ENCODE results near the gene MRPL12.

Gene MRPL12

DNA sequence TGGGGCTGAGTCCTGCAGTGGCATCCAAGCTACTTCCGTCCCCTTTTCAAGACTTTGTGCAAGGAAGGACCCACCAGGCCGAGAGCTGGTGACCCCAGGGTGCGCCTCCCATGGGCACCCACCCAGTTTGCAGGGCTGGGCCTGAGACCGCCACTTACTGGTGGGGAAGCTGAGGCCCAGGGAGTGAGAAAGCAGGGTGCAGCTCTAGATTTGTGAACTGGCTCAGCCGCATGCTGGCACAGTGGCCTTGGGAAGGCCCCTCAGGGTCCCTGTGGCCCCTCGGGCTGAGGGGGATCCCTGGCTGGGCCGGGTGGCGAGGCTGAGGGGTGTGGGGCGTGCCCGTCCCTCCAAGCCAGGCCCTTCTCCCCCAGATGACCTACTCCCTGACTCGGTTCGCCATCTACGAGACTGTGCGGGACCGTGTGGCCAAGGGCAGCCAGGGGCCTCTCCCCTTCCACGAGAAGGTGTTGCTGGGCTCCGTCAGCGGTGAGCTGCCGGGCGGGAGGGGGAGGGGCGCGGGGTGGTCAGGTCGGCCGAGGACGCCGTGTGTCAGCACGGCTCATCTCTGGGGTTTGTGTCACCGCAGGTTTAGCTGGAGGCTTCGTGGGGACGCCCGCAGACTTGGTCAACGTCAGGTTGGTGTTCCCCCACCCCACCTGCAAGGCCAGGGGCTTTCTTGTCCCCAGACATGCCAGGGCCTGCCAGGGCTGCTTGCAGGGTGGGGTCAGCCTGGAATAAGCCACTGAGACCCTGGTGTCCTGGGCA, 12.1 kb downstream of the MRPL12 start:
- in situ Hi-C loops (cut with MboI; ENCODE audit: low sequenced_read_pairs): no loop called here

DNA sequence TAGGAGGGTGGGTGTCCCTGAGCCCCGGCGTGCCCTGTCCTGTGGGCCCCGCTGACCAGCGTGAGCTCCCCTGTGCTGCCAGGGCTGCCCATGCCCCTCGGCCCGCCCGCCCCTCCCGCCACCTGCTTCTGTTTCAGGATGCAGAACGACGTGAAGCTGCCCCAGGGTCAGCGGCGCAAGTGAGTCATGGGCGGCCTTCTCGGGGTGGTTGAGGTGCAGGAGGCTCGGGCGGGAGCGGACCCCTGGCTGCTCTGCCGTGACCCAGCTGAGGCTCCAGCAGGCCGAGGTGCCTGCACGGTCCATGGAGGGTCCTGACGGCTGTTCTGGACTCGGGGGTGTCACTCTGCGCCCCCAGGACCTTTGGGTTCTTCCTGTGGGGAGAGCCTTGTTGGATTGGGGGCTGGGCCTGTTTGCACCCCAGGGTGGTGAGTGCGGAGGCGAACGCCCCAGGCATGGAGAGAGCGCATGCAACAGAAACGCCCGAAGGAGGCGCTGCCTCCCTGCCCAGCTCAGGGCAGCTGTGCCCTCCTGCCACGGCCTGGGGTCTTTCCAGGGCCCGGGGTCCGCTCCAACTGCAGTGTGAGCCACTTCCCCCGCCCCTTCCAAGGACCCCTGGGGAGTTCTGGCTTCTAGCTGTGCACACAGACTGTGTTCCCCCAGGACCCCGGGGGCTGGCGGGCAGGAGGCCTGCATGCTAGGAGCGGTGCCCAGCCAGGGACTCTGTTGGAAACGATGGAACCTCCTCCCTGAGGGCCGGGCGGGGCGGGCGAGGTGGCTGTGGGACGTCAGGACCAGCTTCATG, 12.9 kb downstream of the MRPL12 start:
- in situ Hi-C loops (cut with MboI; ENCODE audit: low sequenced_read_pairs): no loop called here

DNA sequence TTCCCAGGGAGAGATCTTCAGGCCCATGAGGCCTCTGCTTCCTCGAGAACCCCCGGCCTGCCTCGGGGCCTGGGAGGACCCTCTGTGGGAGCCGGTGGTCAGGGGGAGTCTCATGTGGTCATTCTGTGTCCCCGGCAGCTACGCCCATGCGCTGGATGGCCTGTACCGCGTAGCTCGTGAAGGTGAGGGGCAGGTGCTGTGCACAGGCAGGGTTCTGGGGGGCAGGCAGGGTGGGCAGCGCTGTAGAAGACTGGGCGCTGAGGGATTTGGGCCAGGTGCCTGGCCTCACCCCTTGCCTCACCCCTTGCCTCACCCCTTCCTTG, 13.5 kb downstream of the MRPL12 start:
- in situ Hi-C loops (cut with MboI; ENCODE audit: low sequenced_read_pairs): no loop called here

DNA sequence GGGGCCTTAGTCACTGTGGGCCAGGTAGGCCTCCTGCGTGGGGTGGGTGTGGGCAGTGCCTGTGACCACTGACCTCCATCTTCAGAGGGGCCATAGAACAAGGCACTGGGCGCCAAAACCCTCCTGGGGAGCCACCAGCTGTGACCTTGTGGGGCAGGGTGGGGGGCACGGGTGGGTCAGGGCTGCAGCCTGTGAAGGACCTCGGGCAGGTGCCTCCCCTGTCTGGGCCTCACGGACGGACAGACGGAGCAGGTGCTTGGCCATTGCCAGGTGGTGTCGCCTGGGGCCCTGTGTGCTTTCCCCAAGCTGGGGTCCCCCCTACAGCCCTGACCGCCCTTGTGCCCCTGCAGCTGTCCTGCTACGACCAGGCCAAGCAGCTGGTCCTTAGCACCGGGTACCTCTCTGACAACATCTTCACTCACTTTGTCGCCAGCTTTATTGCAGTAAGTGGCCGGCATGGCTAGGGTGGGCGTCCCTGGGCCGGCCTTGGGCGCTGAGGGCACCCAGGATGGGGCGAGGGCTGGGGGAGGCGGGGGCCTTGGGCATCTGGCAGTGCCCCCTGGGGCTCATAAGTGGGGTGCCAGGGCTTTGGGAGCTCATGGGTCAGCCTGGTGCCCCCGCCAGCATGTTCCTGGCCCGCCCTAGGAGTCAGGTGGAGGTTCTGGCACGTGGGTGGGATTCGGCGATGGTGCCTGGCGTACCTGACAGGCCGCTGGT, 14.0 kb downstream of the MRPL12 start:
- in situ Hi-C loops (cut with MboI; ENCODE audit: low sequenced_read_pairs): no loop called here

DNA sequence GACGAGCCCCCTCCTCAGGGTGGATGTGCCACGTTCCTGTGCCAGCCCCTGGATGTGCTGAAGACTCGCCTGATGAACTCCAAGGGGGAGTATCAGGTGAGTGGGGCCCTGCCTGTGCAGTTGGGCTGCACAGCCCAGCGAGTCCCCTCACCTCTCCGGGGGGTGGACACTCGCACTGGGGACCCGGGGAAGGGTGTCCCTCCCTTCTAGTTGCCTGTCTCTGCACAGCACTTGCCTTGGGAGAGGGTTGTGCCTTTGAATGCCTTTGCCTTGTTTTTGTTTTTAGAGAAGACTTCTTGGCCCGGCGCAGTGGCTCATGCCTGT, 14.6 kb downstream of the MRPL12 start:
- in situ Hi-C loops (cut with MboI; ENCODE audit: low sequenced_read_pairs): no loop called here

DNA sequence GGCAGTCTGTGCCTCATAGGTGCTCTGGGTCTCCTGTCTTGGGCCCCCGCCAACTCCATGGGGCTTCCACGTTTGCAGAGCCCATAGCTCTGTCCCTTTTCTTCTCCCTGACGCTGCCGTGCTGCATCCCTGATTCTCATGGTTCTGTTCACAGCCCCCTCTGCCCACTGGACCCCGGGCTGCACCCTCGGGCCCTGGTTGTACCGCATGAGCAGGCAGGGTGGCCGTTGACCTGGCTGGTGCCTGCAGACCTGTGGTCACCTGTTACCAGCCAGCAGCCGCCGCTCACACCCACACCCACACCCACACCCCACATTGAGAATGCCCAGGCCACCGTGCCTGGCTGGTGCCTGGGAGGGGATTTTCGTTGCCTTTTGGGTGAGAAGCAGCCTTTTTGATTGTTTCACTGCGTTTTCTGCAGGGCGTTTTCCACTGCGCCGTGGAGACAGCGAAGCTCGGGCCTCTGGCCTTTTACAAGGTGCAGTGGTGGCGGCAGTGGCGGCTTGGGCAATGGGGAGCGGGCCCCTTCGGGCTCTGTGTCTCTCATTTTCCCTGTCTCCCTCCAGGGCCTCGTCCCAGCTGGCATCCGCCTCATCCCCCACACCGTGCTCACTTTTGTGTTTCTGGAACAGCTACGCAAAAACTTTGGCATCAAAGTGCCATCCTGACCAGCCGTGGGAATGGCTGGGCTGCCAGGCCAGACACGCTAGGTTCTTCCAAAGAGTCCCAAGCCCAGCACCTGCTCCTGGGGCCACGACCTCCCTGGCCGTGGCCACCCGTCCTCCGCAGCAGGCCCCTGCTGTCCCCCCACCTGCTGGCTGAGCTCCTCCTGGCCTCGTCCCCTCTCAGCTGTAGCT, 16.5 kb downstream of the MRPL12 start:
- in situ Hi-C loops (cut with MboI; ENCODE audit: low sequenced_read_pairs): no loop called here

DNA sequence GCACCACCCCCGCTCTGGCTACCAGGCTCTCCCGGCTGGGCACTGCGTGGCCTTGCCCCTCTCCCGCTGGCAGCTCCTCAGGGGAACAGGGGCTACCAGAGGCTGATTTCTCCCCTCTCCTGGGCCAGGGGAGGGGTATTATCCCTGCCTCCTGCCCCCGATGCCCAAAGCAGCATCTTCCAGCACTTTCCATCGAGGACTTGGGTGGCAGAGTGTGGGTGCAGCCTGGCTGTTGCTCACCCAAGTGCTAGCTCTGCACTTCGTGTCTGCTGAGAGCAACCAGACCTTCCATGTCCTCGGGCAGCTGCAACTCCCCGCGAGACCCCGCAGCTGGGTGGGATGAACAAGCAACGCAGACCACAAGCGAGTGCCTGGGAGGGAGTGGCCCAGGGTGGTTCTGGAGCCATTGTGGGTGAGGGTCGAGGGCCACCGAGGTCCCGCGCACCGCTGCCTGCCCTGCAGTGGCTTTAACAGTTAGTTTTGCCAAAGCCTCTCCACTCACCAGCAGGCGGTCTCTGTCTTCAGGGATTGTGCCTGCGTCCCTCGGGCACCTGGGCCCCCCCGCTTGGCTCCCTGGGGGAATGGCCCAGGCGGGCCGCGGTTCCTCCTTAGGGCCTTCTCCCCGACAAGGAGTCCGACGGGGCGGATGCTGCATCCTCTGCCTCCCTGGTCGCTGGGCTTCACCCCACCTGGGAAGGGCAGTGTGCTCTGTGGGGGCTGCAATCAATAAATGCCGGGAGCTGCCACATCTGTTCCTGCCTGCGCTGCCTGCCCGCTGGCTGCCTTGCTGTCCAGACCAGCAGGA, 17.3 kb downstream of the MRPL12 start:
- in situ Hi-C loops (cut with MboI; ENCODE audit: low sequenced_read_pairs): no loop called here

DNA sequence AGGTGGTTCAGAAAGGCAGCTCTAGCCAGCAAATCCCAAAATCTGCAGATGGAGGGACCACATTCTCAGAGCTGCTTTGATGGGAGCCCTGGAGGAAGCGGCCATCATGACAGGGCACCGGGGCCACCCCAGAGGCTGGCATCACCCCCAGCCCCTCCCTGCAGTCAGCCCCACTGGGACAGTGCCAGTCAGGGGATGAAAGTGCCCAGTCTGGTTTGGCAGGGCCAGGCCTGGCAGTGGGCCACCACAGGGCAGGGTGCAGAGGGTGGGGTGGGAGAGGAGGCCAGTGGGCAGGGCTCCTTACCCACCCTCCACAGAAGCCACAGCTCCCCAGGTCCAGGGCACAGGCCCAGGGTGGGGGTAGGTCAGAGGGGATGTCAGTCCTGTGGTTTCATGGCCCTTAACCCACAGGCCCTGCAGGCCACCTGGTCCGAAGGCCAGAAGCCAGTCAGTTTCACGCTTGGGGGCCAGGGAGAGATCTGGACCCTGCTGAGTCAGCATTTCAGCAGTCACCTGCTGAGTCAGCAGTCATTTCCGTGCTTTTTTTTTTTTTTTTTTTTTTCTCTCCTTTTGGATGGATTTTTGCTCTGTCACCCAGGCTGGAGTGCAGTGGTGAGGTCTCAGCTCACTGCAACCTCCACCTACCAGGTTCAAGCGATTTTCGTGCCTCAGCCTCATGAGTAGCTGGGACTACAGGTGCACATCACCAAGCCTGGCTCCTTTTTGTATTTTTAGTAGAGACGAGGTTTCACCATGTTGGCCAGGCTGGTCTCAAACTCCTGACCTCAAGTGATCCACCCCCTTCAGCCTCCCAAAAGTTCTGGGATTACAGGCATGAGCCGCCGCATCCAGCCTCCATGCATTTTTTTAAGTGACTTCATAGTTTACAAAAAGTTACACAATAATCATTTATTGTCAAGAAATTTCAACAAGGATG, 19.3 kb downstream of the MRPL12 start:
- in situ Hi-C loops (cut with MboI; ENCODE audit: low sequenced_read_pairs): no loop called here

DNA sequence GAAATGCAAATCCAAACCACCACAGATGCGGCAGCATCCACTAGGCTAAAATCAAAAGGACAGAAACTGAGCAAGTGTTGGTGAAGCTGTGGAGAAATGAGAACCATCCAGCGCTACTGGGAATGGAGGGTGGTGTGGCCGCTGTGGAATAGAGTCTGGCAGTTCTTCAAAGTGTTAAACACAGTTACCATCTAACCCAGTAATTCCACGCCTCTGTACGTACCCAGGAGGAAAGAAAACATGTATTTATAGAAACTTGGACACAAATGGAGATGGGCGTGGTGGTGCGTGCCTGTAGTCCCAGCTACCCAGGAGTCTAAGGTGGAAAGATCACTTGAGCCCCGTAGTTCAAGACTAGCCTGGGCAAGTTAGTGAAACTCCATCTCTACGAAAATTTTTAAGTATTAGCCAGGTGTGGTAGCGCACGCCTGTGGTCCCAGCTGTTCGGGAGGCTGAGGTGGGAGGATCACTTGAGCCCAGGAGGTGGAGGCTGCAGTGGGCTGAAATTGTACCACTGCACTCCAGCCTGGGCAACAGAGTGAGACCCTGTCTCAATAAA, 20.6 kb downstream of the MRPL12 start:
- in situ Hi-C loops (cut with MboI; ENCODE audit: low sequenced_read_pairs): no loop called here

DNA sequence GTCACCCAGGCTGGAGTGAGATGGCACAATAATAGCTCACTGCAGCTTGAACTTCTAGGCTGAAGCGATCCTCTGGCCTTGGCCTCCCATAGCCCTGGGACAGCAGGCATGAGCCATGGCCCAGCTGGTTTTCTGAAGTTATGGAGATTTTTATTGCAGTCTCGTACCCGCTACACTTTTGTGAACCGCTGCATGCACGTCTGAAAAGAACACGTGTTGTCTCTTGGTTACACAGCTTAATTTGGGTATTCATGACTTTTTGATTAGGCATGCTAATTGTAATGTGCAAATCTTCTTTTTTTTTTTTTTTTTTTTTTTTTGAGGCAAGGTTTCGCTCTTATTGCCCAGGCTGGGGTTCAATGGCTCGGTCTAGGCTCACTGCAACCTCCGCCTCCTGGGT, 22.3 kb downstream of the MRPL12 start:
- in situ Hi-C loops (cut with MboI; ENCODE audit: low sequenced_read_pairs): no loop called here

DNA sequence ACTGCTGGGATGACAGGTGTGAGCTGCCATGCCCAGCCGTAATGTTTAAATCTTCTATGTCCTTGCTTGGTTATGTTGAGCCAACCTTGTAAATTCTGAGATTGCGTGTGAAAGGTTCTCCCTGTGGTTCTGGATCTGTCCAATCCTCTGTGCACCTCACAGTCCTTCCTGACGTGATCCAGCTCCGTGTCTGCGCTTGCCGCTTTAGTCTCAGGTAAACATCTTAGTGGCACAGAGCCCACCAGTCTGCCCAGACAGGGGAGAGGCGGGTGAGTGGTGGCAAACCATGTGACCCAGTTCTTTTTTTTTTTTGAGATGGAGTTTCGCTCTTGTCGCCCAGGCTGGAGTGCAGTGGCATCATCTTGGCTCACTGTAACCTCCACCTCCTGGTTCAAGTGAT, 22.8 kb downstream of the MRPL12 start:
- in situ Hi-C loops (cut with MboI; ENCODE audit: low sequenced_read_pairs): no loop called here

DNA sequence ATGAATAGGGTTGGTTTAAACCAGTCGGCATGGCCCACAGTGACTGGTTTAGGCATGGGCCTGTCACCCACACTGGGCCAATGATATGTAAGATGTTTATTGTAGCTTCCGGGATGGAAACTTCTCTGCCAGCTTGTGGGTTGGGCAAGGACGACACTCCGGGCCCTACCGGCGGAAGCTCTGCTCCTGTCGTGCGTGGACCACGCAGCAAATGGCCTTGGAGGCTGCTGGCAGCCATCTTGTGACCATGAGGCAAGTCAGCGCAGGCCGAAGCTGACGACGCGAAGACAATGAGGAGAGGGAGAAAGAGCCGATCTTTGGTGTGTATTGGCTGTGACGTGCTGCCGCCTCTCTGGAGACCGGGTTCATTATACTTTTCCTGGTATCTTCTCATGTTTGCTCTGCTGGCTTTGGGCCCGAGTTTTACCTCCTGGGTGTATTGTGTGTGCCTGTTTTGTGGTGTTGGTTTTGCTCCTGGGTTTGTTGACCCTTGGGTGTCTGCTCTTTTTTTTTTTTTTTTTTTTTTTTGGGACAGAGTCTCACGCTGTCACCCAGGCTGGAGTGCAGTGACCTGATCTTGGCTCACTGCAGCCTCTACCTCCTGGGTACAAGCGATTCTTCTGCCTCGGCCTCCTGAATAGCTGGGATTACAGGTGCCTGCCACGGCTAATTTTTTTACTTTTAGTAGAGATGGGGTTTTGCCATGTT, 24.3 kb downstream of the MRPL12 start:
- in situ Hi-C loops (cut with MboI; ENCODE audit: low sequenced_read_pairs): no loop called here

DNA sequence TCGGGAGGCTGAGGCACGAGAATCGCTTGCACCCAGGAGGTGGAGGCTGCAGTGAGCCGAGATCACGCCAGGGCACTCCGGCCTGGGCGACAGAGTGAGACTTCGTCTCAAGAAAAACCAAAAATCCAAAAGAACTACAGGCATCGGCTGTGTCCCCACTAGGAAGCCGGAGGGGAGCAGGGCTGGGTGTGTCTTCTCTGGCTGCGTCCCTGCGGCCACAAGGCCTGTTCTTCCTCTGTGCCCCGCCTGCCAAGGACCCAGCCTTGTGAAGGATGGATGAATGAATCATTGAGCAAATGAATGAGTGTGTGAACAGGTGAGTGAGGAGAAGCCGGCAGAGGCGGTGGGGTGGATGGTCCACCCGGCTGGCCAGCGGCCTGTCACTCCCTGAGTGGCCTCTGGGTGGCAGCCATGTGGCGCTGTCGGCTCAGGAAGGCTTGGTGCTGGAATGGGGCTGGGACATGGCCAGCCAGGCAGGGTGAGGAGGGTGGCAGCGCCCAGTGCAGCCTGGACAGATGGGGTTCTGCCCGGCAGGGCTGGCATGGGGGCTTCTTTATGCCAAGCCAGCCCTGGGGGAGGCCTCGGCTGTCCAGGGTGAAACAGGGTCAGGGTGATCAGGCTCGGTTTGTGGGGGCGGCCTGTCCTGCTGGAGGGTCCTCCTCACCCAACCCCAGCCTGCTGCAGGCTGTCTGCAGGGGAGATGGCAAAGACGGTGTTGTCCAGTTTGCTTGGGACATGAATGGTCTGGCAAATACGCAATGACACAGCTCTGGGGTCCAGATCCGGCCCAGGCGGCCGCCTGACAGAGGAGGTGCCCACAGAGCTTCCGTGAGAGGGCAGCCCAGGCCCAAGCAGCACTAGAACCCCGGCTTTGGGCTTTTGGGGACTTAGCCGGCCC, 30.6 kb downstream of the MRPL12 start:
- in situ Hi-C loops (cut with MboI; ENCODE audit: low sequenced_read_pairs): no loop called here

DNA sequence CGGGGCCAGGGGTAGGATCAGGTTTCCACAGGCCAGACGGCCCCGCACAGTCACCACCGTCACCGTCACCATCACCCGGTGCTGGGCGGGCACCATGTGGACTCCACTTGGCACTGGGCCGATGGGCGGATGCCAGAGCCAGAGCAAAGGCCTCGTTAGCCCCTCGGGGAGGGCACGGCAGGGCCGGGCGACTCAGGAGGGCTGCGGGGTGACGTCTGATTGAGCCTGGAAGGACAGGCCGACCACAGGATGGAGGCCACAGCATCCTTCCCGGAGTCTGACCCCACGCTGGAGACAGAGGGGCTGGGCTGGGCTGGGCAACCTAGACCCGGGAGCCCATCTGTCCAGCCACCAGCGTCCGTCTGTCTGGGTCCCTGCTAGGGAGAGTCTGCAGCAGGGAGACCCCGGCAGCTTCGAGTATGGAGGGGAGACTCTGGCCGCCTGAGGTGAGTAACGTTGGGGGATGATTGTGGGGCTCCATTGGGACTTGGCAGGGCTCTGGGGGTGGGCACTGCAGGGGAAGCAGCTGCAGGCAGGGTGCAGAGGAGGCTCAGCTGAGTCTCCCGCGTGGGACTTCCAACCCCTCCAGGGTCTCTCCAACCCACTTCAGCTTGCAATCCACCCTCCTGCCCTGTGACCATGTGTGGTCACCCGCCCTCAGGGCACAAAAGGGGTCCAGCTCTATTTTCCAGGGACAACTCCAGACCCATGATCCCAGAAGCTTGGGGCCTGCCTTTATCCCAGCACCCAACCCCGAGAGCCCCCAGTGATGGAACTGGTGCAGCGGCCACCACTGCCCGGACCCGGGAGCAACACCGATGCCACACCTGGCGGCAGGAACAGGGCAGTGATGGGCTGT, 31.5 kb downstream of the MRPL12 start:
- in situ Hi-C loops (cut with MboI; ENCODE audit: low sequenced_read_pairs): no loop called here

DNA sequence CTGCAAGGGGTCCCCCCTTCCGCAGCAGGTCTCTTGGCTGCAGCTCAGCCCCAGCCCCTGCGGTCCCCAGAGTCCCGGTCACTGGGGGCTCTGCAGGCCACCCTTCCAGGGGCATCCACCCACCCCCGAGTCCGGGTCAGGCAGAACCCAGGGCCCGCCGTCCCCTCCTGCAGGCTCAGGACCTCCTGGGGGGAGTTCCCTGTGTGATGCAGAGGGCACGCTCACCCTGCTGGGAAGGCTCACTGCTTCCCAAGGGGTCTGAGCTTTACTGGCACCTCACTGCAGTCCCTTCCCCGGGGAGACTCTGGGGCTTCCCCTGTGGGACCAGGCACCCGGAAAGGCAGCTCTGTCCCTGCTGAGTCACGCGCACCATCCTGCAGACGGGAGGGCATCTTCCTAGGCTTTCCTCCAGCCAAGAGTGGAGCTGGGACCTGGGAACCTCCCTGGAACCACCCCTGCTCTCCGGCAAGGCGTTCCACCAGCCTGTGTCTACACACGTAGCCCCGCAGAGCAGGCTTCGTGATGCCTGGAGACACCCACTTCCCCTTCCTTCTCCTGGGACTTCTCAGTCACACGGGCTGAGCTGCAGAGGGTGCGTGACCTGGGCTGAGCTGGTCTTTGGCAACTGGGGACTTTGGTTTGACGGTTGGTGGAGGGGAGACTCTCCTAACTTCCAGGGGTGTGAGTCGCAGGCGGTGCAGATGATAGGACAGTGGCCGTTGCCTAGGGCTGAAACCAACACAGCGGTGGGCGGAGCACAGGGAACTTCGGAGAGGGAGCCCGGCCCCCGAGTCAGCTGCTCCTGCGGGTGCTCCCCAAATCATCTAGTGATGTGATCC, 32.3 kb downstream of the MRPL12 start:
- in situ Hi-C loops (cut with MboI; ENCODE audit: low sequenced_read_pairs): no loop called here
